Stimulated activated CD4-positive, alpha-beta T cell treated with anti-CD3 and anti-CD28 coated beads, TNF-alpha, amount 100 ng/mL, for 24 hours (primary cell): ENCODE data around the gene CFAP90.

Experiments used
- DNase-seq, 3 experiments: peaks; one replicate each; pipeline ENCODE4 v3.0.0-alpha.2; 2020; ENCODE audit warnings: low read depth in 3 of 3

Gene CFAP90

GRCh38 chr5:7822449-7822848, 28.5 kb downstream of the CFAP90 start:
- DNase-seq: no peak

GRCh38 chr5:7816535-7816901, 34.4 kb downstream of the CFAP90 start:
- no peak for DNase-seq

- peak; percentile 33 to 72 (median 44) for DNase-seq
Observed at GRCh38 chr5:7815892-7816534, 34.9 kb downstream of the CFAP90 start.

- no peak for DNase-seq
Observed at GRCh38 chr5:7814816-7815215, 36.1 kb downstream of the CFAP90 start.

GRCh38 chr5:7813576-7813975, 37.4 kb downstream of the CFAP90 start:
- DNase-seq: no peak

GRCh38 chr5:7813007-7813406, 37.9 kb downstream of the CFAP90 start:
- DNase-seq: no peak

GRCh38 chr5:7811715-7812114, 39.2 kb downstream of the CFAP90 start:
- DNase-seq: no peak

GRCh38 chr5:7808998-7809397, 41.9 kb downstream of the CFAP90 start:
- no peak for DNase-seq

- DNase-seq: no peak
Observed at GRCh38 chr5:7805379-7805778, 45.6 kb downstream of the CFAP90 start.

GRCh38 chr5:7803937-7804336, 47.0 kb downstream of the CFAP90 start:
- no peak for DNase-seq

- DNase-seq: no peak
Observed at GRCh38 chr5:7802855-7803254, 48.1 kb downstream of the CFAP90 start.

- DNase-seq: no peak
Observed at GRCh38 chr5:7801891-7802614, 48.9 kb downstream of the CFAP90 start.

GRCh38 chr5:7795306-7795705, 55.6 kb downstream of the CFAP90 start:
- DNase-seq: no peak

- no peak for DNase-seq
Observed at GRCh38 chr5:7794823-7795222, 56.1 kb downstream of the CFAP90 start.

- DNase-seq: no peak
Observed at GRCh38 chr5:7794311-7794710, 56.6 kb downstream of the CFAP90 start.

GRCh38 chr5:7793895-7794294, 57.0 kb downstream of the CFAP90 start:
- DNase-seq: no peak

GRCh38 chr5:7789567-7789966, 61.4 kb downstream of the CFAP90 start:
- DNase-seq: no peak

GRCh38 chr5:7787770-7788169, 63.2 kb downstream of the CFAP90 start:
- no peak for DNase-seq

- DNase-seq: no peak
Observed at GRCh38 chr5:7784683-7785380, 66.1 kb downstream of the CFAP90 start.

GRCh38 chr5:7781899-7782298, 69.0 kb downstream of the CFAP90 start:
- DNase-seq: no peak
